ENCODE results near the gene PDZD4. TPM values are rescaled to one million over a fixed set of nuclear protein-coding genes. Genes with fewer than 3 reads are reported as not detected.

PDZD4 gene
- total RNA-seq, 1 donor from 2014 or later = 2.8 TPM

DNA sequence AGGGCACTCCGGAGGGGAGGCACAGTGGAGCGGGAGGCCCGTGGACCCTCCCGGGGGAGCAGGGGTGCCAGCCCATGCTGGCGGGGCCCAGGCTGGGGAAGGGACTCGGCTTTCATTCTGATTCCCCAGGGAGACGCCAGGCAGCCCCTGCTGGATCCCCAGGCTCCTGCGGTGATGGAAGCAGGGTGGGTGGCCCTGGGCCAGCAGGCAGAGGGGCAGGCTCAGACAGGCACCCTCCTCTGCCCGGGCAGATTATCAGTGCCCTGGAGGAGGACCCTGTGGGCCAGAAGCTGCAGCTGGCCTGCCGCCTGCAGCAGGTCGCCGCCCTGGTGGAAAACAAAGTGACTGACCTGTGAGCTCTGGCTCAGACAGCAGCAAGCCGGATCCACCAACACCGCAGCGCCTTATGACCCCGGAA is 51.7 kb downstream of the PDZD4 start:
- peak; percentile 13 for DNase-seq (ENCODE audit: missing footprints)
- no peak for ATAC-seq
- intact Hi-C loops (cut with DNase I) = no loop called here

DNA sequence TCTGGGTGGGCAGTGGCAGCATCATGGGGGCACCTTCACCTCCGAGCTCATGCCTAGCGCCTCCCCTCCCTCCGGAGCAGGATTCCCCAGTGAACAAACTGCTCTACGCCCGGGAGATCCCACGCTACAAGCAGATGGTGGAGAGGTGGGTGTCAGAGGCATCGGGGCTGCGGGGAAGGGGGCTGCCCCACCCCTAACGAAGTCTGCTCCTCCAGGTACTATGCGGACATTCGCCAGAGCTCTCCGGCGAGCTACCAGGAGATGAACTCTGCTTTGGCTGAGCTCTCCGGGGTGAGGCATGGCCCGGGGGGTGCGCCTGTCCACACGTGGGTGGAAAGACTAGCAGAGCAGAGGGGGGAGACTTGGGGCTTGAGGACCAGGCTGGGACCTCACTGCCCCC is 52.2 kb downstream of the PDZD4 start:
- DNase-seq (ENCODE audit: missing footprints) = peak; percentile 11
- ATAC-seq = no peak
- intact Hi-C loops (cut with DNase I) = no loop called here

DNA sequence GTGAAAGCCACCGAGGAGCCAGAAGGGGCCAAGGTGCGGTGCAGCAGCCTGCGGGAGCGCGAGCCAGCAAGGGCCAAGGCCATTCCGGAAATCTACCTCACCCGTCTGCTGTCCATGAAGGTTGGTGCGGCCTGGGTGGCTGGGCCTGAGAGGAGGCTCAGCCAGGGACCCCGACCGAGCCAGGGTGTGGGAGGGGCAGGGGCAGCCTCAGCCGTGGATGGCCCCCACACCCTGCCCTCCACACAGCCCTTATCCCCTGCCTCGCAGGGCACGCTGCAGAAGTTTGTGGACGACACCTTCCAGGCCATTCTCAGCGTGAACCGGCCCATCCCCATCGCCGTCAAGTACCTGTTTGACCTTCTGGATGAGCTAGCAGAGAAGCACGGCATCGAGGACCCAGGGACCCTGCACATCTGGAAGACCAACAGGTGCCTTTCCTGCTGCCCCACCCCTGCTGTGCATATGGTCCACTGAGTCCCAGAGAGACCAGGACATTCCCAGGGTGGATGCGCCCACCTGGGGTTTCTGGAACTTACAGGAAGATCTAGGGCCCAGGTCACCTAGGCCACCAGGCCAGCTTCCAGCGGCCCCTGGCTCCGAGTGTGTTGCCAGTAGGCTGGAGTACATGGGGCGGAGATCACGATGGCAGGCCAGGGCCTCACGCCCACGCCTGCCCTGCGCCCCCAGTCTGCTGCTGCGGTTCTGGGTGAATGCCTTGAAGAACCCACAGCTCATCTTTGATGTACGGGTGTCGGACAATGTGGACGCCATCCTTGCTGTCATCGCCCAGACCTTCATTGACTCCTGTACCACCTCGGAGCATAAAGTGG is 52.9 kb downstream of the PDZD4 start:
- ATAC-seq (no peak), DNase-seq (ENCODE audit: missing footprints) (peak; percentile 4)

DNA sequence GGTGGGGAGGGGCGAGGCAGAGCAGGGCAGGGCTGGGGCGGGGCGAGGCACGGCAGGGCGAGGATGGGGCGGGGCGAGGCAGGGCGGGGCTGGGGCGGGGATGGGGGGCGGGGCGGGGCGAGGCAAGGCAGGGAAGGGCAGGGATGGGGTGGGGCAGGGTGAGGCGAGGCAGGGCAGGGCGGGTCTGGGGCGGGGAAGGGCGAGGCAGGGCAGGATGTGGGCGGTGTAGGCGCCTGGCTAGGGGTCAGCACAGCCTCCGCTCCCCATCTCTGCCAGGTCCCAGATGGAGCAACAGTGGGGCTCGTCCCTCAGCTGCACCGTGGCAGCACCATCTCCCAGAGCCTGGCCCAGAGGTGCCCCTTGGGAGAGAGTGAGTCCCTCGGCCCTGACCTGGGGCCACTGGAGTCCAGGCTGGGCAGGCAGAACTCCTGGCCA is 53.7 kb downstream of the PDZD4 start:
- intact Hi-C loops (cut with DNase I) = no loop called here
- ATAC-seq = no peak
- DNase-seq (ENCODE audit: missing footprints) = peak; percentile 9

More for the DNA sequence above, 52.9 kb downstream of the PDZD4 start:
- intact Hi-C loops (cut with DNase I) = no loop called here

DNA sequence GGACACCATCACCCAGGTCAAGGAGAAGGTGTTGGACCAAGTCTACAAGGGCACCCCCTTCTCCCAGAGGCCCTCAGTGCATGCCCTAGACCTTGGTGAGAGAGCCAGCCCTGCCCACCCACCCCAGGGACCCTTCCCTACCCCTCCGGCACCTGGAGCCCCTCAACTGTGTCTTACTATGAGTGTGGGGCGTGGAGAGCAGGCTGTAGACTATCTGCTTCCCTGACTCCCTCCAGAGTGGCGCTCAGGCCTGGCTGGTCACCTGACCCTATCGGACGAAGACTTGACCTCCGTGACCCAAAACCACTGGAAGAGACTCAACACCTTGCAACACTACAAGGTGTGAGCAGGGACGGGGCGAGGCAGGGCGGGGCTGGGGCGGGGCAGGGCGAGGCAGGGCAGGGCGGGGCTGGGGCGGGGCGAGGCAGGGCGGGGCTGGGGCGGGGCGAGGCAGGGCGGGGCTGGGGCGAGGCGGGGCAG is 54.2 kb downstream of the PDZD4 start:
- ATAC-seq = no peak
- DNase-seq (ENCODE audit: missing footprints) = peak; percentile 16
- intact Hi-C loops (cut with DNase I) = no loop called here

DNA sequence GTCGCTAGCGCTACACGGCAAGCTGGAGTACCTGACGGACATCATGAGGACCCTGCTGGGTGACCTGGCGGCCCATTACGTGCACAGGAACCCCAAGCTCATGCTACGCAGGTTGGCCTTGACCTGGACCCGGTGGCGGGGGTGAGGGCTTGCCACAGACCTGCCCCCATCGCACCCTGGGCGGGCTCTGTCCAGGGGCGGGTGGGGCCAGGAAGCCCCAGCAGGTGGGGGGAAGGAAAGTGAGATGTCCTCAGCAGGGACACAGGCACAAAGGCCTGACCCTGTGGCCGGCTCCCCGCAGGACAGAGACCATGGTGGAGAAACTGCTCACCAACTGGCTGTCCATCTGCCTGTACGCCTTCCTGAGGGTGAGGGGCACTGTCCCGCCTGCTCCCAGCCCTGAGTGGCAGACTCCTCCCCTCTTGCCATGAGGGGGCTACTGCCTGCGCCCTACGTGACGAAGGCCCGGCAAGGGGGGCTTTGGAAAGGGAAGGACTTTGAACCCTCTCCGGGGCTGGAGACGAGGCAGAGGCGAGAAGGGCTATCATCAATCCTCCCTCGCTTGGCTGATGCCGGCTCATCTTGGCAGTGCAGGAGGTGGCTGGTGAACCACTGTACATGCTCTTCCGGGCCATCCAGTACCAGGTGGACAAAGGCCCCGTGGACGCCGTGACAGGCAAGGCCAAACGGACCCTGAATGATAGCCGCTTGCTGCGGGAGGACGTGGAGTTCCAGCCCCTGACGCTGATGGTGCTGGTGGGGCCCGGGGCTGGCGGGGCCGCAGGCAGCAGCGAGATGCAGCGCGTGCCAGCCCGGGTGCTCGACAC is 54.8 kb downstream of the PDZD4 start:
- ATAC-seq = no peak
- peak; percentile 48 for DNase-seq (ENCODE audit: missing footprints)
- intact Hi-C loops (cut with DNase I) = no loop called here

DNA sequence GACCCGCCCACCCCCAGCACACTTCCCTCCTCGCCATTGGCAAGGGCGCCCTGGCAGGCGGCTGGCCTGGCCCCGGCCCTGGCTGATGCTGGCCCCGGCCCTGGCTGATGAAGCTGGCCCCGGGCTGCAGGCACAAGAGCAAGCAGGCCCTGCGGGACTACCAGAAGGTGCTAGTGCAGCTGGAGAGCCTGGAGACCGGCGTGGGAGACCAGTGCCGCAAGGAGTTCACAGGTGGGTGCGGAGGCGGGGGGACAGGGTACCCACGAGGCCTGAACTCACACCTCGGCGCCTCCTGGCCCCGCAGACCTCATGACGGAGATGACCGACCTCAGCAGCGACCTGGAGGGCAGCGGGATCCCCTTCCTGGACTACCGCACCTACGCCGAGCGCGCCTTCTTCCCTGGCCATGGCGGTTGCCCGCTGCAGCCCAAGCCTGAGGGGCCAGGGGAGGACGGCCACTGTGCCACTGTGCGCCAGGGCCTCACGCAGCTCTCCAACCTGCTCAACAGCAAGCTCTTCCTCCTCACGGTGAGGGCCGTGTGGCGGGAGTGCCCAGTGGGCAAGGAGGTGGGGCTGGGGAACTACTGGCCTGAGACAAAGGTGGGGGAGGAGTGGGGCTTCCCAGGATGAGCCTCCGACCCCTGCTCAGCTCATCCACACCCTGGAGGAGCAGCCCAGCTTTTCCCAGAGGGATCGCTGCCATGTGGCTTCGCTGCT is 55.6 kb downstream of the PDZD4 start:
- intact Hi-C loops (cut with DNase I) = no loop called here

DNA sequence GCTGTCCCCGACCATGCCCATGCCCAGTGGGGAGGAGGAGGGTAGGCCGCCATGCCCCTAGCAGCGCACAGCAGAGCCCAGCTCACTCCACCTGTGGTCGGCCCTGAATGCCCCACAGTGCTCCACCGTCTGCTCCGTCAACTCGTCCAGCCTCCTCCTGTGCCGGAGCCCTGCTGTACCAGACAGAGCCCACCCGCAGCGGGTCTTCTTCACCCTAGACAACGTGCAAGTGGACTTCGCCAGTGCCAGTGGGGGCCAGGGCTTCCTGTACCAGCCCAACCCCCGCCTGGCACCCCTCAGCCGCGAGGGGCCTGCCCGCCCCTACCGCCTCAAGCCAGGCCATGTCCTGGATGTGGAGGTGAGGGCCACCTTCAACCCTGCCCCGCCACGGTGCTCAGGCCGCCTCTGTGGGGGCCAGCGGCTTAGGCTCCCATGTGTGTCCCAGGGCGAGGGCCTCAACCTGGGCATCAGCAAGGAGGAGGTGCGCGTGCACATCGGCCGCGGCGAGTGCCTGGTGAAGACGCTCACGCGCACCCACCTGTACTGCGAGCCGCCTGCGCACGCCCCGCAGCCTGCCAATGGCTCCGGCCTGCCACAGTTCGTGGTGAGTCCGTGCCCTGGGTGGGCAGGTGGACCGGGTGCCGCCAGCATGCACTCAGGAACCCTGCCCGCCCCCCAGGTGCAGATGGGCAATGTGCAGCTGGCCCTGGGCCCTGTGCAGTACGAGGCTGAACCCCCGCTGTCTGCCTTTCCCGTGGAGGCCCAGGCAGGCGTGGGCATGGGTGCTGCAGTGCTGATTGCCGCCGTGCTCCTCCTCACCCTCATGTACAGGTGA is 56.4 kb downstream of the PDZD4 start:
- ATAC-seq (no peak), DNase-seq (ENCODE audit: missing footprints) (peak; percentile 21)
- intact Hi-C loops (cut with DNase I) = no loop called here

More for the DNA sequence above, 55.6 kb downstream of the PDZD4 start:
- ATAC-seq = no peak
- DNase-seq (ENCODE audit: missing footprints) = peak; percentile 27

DNA sequence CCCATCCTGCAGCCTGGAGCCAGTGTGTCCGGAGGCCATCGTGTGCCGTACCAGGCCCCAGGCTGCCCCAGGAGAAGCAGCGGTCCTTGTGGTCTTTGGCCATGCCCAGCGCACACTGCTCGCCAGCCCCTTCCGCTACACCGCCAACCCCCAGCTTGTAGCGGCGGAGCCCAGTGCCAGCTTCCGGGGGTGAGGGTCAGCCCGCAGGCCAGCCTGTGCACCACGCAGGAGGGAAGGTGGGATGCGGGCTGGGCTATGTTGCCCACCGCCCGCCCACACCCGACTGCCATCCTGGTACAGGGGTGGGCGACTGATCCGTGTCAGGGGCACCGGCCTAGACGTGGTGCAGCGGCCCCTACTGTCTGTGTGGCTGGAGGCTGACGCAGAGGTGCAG is 57.1 kb downstream of the PDZD4 start:
- intact Hi-C loops (cut with DNase I) = no loop called here
- ATAC-seq (no peak), DNase-seq (ENCODE audit: missing footprints) (no peak)

DNA sequence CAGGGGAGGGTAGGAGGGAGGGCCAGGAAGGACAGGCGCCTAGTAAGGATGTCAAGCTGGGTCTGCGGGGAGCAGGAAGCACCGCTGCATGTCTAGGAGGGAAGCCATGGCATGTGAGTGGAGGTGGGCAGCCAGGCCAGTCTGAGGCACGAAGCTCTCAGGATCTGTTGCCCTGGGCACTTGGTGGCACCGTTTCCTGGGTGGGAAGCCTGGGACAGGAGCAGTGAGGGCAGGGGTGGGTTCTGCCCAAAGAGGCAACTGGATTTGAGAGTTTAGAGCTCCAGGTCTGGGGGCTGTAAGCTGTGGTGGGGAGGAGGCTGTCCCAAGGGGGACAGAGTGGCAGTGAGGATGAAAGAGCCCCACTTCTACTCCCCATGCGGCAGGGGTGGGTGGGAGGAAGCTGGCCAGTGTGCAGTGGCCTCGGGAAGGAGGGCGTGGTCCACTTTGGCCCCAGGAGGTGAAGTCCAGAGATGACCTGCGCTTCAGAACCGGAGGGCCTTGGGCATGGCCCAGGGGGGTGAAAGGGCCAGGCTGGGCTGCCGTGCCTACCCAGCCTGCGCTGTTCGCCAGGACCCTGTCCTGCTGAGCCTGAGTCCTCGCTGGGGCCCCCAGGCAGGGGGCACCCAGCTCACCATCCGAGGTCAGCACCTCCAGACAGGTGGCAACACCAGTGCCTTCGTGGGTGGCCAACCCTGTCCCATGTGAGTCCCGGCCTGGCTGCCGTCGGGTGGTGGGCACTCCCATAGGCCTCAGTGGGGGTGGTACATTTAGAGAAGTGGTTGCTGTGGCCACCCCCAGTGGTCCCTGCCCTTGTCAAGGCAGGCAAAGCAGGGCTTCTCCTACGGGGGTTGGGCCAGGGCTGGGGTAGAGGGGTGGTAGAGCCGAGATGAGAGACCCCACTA is 57.8 kb downstream of the PDZD4 start:
- intact Hi-C loops (cut with DNase I) = no loop called here
- ATAC-seq = no peak
- DNase-seq (ENCODE audit: missing footprints) = no peak

DNA sequence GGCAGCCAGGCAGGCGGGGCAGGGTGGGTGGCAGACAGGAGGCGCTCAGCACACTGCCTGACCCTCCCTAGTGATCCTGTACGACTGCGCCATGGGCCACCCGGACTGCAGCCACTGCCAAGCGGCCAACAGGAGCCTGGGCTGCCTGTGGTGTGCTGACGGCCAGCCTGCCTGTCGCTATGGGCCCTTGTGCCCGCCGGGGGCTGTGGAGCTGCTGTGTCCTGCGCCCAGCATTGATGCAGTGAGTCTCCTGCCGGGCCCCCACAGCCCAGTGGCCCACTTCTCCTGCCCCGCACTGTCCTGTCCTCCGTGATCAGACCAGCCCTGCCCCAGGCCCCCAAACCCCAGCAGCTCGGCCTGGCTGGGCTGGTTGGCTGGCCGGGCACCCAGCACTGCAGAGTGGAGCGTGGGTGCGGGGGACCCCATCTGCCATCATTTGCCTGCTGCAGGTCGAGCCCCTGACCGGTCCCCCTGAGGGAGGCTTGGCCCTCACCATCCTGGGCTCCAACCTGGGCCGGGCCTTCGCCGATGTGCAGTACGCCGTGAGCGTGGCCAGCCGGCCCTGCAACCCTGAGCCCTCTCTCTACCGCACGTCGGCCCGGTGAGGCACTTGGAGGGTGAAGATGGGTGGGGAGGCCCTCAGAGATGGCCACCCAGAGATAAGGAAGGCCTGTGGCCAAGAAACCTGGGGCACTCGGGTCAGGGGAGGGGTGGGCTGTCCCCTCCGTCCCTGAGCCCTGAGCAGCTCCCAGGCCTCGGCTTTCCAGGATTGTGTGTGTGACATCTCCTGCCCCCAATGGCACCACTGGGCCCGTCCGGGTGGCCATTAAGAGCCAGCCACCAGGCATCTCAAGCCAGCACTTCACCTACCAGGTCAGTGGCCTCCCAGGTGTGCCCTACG is 58.7 kb downstream of the PDZD4 start:
- intact Hi-C loops (cut with DNase I) = no loop called here
- no peak for ATAC-seq

DNA sequence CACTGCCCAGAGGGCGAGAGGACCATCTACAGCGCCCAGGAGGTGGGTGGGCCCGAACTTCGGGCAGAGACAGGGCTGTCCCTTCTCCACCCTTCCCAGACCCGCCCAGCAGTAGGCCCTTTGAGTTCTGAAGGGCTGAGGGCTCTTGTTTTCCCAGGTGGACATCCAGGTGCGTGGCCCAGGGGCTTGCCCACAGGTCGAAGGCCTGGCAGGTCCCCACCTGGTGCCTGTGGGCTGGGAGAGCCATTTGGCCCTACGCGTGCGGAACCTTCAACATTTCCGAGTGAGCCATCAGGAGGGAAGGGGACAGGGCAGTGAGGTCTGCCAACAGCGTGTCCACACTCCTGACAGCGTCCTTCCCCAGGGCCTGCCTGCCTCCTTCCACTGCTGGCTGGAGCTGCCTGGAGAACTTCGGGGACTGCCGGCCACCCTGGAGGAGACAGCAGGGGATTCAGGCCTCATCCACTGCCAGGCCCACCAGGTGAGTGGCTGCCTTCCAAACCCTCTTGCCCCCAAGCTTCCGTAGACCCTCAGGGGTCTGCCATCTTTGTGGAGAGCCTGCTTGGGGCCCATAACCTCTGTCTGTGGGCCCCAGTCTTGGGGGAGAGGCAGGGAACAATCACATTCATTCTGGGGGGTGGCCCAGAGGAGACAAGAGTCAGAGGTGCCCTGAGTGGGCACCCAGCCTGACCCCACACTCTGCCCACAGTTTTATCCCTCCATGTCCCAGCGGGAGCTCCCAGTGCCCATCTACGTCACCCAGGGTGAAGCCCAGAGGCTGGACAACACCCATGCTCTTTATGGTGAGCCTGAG is 59.5 kb downstream of the PDZD4 start:
- no peak for DNase-seq (ENCODE audit: missing footprints)
- intact Hi-C loops (cut with DNase I) = no loop called here

More for the DNA sequence above, 58.7 kb downstream of the PDZD4 start:
- DNase-seq (ENCODE audit: missing footprints) = no peak

DNA sequence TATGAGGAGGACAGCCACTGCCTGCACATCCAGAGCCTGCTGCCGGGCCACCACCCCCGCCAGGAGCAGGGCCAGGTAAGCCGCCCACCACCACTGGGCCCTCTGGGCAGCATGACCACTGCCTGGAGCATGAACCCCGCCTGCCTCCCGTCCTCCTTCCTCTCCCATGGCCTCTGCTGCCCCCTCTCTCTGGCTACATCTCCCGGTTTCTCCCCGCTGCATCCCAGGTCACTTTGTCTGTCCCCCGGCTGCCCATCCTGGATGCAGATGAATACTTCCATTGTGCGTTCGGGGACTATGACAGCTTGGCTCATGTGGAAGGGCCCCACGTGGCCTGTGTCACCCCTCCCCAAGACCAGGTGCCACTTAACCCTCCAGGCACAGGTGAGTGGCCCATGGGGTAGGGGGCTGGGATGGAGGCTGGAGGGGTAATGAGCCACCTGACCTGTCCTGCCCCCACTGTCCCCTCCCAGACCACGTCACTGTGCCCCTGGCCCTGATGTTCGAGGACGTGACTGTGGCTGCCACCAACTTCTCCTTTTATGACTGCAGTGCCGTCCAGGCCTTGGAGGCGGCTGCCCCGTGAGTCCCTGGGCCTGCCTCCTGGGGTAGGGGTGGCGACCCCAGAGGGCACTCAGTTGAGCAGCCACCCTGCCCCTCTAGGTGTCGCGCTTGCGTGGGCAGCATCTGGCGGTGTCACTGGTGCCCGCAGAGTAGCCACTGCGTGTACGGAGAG is 60.3 kb downstream of the PDZD4 start:
- intact Hi-C loops (cut with DNase I) = no loop called here
- no peak for ATAC-seq
- no peak for DNase-seq (ENCODE audit: missing footprints)

More for the DNA sequence above, 59.5 kb downstream of the PDZD4 start:
- no peak for ATAC-seq

DNA sequence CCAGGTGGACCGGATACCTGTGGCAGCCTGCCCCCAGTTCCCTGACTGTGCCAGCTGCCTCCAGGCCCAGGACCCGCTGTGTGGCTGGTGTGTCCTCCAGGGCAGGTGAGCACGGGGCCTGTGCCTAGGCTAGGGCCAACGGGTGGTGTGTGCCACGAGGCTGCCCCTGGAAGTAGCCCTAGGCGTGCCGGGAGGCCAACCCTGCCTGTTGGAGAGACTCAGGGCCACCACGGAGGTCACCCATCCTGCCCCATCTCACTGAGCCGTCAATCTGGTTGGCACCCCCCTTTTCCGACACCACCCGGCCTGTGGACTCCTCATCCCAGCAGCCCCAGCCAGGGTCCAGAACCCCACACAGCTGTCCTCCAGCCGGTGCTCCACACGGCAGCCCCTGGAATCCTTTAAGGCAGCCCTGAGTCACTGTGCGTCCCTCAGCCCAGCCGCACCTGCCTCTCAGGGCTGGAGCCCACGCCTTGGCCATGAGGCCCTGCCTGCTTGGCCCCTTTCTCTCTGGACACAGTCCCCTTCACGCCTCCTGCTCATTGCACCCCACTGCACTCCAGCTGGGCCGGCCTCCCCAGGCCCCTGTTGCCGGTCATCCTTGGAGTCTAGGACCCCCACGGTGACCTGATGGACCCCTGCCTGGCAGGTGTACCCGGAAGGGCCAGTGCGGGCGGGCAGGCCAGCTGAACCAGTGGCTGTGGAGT is 61.0 kb downstream of the PDZD4 start:
- intact Hi-C loops (cut with DNase I) = no loop called here
- no peak for ATAC-seq
- no peak for DNase-seq (ENCODE audit: missing footprints)

All from Right ventricle myocardium inferior (tissue), 1 donor.